Left renal pelvis (tissue), 4 donors: ENCODE data around the gene SH3RF3. TPM values are rescaled to one million over a fixed set of nuclear protein-coding genes. Genes with fewer than 3 reads are reported as not detected.
A peak's percentile ranks its signal among the peaks of the same experiment; 100 is the strongest.

Experiments
- DNase-seq, 4 donors: peaks; one replicate each; pipeline ENCODE4 v3.0.0-alpha.2; 2013; ENCODE audit warnings: low read depth in 4 of 4, low spot score in 3 of 4
- polyA plus RNA-seq, 4 donors: library from polyadenylated mRNA; unstranded; fragments of 120-200 nt; gene quantifications; one replicate each; pipeline ENCODE4 v1.2.1, GENCODE V29; 2013; ENCODE audit not compliant: insufficient read length in 4 of 4

The SH3RF3 gene
- polyA plus RNA-seq, 4 donors = 4.7 to 5.5 (median 5.2) TPM

GRCh38 chr2:109545828-109546713 lies 417.1 kb downstream of the SH3RF3 start:
- DNase-seq = peak in 2 of 4 donors; percentile 38 to 55

GRCh38 chr2:109547280-109547679 lies 418.3 kb downstream of the SH3RF3 start:
- no peak for DNase-seq

GRCh38 chr2:109549016-109549590 lies 420.1 kb downstream of the SH3RF3 start:
- DNase-seq = no peak

Other genes with a start within 250 kb of the SH3RF3 start
- gene EDAR, start 140.0 kb upstream of the SH3RF3 start, polyA plus RNA-seq = 1 to 10 TPM; 1.6 to 3.5 (median 3.3) TPM